Tibial nerve (tissue), 4 donors: ENCODE data around the gene SERPINA1. TPM values are rescaled to one million over a fixed set of nuclear protein-coding genes. Genes with fewer than 3 reads are reported as not detected.
"Not testable (repeated sequence)": the region's sequence is repeated elsewhere in the genome, so short reads cannot be mapped to it uniquely, and the experiment has no call there.

Experiments used
- DNase-seq, 2 donors: peaks; one replicate each; pipeline ENCODE4 v3.0.0-alpha.2; 2019; ENCODE audit warnings: low spot score in 2 of 2
- H3K27ac ChIP-seq, 4 donors: fragments of 200-600 bp; sonication (generic) in 3 of 4; one replicate each; pipeline ENCODE4 v1.5.1; 2017 to 2019; ENCODE audit warnings: mild to moderate bottlenecking in 1 of 4
- H3K27me3 ChIP-seq, 2 donors: fragments of 200-600 bp; sonication (generic) in 1 of 2; one replicate each; pipeline versions ENCODE4 v1.5.1 to v1.6.0; 2017 to 2019
- H3K36me3 ChIP-seq, 3 donors: fragments of 200-600 bp; sonication (generic); one replicate each; pipeline ENCODE4 v1.5.1; 2018 to 2019
- H3K4me1 ChIP-seq, 4 donors: fragments of 200-600 bp; sonication (generic) in 3 of 4; one replicate each; pipeline ENCODE4 v1.5.1; 2017 to 2019
- H3K4me3 ChIP-seq, 4 donors: fragments of 200-600 bp; sonication (generic) in 3 of 4; one replicate each; pipeline ENCODE4 v1.5.1; 2017 to 2019; ENCODE audit warnings: mild to moderate bottlenecking in 1 of 4, moderate library complexity in 1 of 4
- H3K9me3 ChIP-seq, 4 donors: fragments of 200-600 bp; sonication (generic) in 3 of 4; one replicate each; pipeline ENCODE4 v1.5.1; 2017 to 2019
- CTCF ChIP-seq, 5 experiments: fragments of 200-600 bp in 3 of 5; fragments of 450-650 bp in 2 of 5; sonication (generic) in 3 of 5; IDR thresholded peaks; one replicate each; pipeline ENCODE4 v1.5.1; 2016 to 2019; ENCODE audit warnings: antibody characterized with exemption in 5 of 5, mild to moderate bottlenecking in 3 of 5, moderate library complexity in 2 of 5
- EP300 ChIP-seq, 2 donors: sonication (generic); formaldehyde crosslinking; IDR thresholded peaks; one replicate each; pipeline ENCODE4 v1.6.1; 2017; ENCODE audit warnings: antibody characterized with exemption in 2 of 2, mild to moderate bottlenecking in 1 of 2
- POLR2A ChIP-seq, 2 donors: fragments of 450-650 bp; IDR thresholded peaks; one replicate each; pipeline ENCODE4 v1.6.1; 2017; ENCODE audit warnings: antibody characterized with exemption in 2 of 2, mild to moderate bottlenecking in 2 of 2, moderate library complexity in 2 of 2
- WGBS, 2 donors: methylation state at CpG; one replicate each; pipeline ENCODE4 v1.1.5; 2018; 5-methylcytosine and 5-hydroxymethylcytosine counted together
- total RNA-seq, 4 donors: library from RNA; depleted of rRNA; stranded (reverse); fragments of >200 nt; gene quantifications; one replicate each; pipeline ENCODE4 v1.1.0, GENCODE V29; 2016

SERPINA1 gene
- total RNA-seq, 4 donors from 2014 or later = 5.7 to 13.9 (median 9.0) TPM

GRCh38 chr14:94348836-94349235 is 39.6 kb downstream of the SERPINA1 start:
- no peak for TF ChIP-seq POLR2A (IDR thresholded peaks at IDR 0.05)
- no peak for TF ChIP-seq CTCF (IDR thresholded peaks at IDR 0.05)
- no peak for TF ChIP-seq EP300 (IDR thresholded peaks at IDR 0.05)
- H3K27me3 ChIP-seq = no peaks in the 10 kb centered on the region
- H3K9me3 ChIP-seq = no peaks in the 10 kb centered on the region
- H3K4me3 ChIP-seq = no peak overlapping the region
- no peaks in the 10 kb centered on the region for H3K4me1 ChIP-seq
- no peak for DNase-seq
- no peak overlapping the region for H3K27ac ChIP-seq
- H3K36me3 ChIP-seq = no peaks in the 10 kb centered on the region

DNA sequence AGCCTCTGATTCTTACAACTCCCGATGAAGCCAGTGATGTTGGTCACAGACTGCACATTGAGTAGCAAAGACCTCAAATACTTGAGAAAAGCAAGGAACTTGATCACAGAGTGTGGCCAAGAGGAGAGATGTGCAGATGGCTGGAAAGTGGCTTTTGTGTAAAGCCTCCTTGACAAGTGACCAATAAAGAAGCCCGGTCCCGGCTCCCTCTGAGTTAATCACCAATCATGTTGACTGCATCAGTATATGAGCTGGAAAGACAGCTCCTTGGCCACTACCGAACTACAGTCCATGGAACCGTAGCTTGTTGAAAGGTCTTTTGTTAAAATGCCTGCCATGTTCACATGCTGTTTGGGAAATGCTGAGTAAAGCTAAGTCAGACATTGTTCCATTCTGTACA is 41.6 kb downstream of the SERPINA1 start:
- WGBS, 2 donors = 62% methylated on average over 5 of the region's 5 CpGs
- Histone ChIP-seq H3K36me3 (no peaks in the 10 kb centered on the region), H3K4me3 (no peak overlapping the region), H3K9me3 (no peaks in the 10 kb centered on the region), H3K27me3 (no peaks in the 10 kb centered on the region), H3K27ac (no peak overlapping the region), H3K4me1 (peaks cover 0 to 9% (median 2%) of the 10 kb centered on the region in 4 donors)
- no peak for DNase-seq
- TF ChIP-seq POLR2A (IDR thresholded peaks at IDR 0.05) (no peak), CTCF (IDR thresholded peaks at IDR 0.05) (no peak), EP300 (IDR thresholded peaks at IDR 0.05) (no peak)

DNA sequence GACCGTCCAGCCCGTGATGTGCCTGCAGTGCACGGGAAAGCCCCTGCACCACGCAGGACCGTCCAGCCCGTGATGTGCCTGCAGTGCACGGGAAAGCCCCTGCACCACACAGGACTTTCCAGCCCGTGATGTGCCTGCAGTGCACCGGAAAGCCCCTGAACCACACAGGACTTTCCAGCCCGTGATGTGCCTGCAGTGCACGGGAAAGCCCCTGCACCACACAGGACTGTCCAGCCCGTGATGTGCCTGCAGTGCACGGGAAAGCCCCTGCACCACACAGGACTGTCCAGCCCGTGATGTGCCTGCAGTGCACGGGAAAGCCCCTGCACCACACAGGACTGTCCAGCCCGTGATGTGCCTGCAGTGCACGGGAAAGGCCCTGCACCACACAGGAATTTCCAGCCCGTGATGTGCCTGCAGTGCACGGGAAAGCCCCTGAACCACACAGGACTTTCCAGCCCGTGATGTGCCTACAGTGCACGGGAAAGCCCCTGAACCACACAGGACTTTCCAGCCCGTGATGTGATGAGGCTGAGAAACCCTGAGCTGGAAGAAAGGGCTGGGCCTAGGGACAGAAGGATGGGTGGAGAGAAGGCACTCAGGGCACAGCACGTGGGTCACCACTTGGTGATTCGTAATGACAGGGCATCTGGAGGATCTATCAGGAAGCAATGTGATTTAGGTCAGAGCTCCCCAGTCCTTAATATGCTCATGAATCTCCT is 42.2 kb downstream of the SERPINA1 start:
- not testable (repeated sequence) for H3K27me3 ChIP-seq, H3K27ac ChIP-seq, H3K36me3 ChIP-seq, DNase-seq, H3K9me3 ChIP-seq, H3K4me3 ChIP-seq
- 71 to 74% methylated on average over 13 to 20 of the region's 24 CpGs for WGBS, 2 donors
- H3K4me1 ChIP-seq = peaks cover 0 to 13% (median 4%) of the 10 kb centered on the region in 4 donors

- peaks cover 0 to 13% (median 4%) of the 10 kb centered on the region in 4 donors for H3K4me1 ChIP-seq
- H3K36me3 ChIP-seq = no peaks in the 10 kb centered on the region
- DNase-seq = no peak
- WGBS, 2 donors = 70 to 90% methylated on average over 5 to 11 of the region's 12 CpGs
- H3K27me3 ChIP-seq = no peaks in the 10 kb centered on the region
- no peak overlapping the region for H3K4me3 ChIP-seq
- TF ChIP-seq CTCF (IDR thresholded peaks at IDR 0.05) = no peak
- TF ChIP-seq EP300 (IDR thresholded peaks at IDR 0.05) = peak in 1 of 2 donors; percentile 8
- no peak for TF ChIP-seq POLR2A (IDR thresholded peaks at IDR 0.05)
- no peak overlapping the region for H3K27ac ChIP-seq
- H3K9me3 ChIP-seq = no peaks in the 10 kb centered on the region
Observed at GRCh38 chr14:94345344-94346064, 42.9 kb downstream of the SERPINA1 start.

- WGBS, 2 donors = 76 to 83% methylated on average over 3 of the region's 3 CpGs
- no peak overlapping the region for H3K4me3 ChIP-seq
- H3K27ac ChIP-seq = no peak overlapping the region
- no peak for TF ChIP-seq POLR2A (IDR thresholded peaks at IDR 0.05)
- TF ChIP-seq EP300 (IDR thresholded peaks at IDR 0.05) = no peak
- TF ChIP-seq CTCF (IDR thresholded peaks at IDR 0.05) = no peak
- no peaks in the 10 kb centered on the region for H3K27me3 ChIP-seq
- peaks cover 0 to 13% (median 4%) of the 10 kb centered on the region in 4 donors for H3K4me1 ChIP-seq
- no peak for DNase-seq
- no peaks in the 10 kb centered on the region for H3K9me3 ChIP-seq
- no peaks in the 10 kb centered on the region for H3K36me3 ChIP-seq
Observed at GRCh38 chr14:94344389-94344788, 44.0 kb downstream of the SERPINA1 start.
